CD4-positive, alpha-beta T cell treated with Interleukin-12 subunit alpha and Interleukin-12 subunit beta, for 1 hour (primary cell): ENCODE results near the gene P2RY2.
"Not testable (repeated sequence)": the region's sequence is repeated elsewhere in the genome, so short reads cannot be mapped to it uniquely, and the experiment has no call there.

Source experiments
- DNase-seq: peaks from one replicate; pipeline ENCODE4 v3.0.0-alpha.2; 2020

The P2RY2 gene

DNA sequence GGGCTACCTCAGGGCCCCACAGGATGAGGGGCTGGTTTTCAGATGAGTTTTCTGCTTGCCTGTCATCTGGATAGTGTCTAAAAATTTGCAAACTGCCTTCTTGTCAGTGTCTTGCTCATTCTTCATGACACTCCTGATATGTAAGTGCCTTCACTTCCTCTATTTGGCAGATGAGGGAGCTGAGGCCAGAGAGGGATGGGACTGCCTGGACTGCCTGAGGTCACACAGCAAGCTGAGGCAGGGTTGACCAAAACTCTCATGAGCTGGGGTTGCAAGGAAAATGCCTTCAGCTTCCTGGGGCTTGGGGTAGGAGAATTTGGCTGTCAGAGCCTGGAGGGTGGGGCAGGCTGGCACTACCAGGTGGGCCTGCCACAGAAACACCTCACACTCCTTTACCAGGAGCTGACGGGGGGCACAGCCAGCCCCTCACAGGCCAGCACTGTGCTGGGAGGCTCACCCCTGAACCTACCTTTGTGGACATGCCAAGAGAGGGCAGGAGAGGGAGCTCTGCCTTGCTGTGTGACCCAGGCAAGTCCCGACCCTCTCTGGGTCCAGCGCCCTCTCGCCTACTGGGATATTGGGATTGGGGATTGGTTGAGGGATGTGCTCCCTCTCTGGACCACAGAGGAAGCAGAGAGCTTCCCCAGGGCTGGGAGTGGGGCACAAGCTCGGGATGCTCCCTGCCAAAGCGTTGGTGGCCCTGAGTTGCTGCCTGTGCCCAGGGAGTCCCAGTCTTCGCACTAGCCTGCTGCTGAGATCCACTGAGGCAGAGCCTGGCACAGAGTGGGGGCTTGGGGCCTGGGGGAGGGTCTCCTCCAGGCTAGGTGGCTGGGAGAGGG is 52.2 kb downstream of the P2RY2 start:
- DNase-seq = no peak

DNA sequence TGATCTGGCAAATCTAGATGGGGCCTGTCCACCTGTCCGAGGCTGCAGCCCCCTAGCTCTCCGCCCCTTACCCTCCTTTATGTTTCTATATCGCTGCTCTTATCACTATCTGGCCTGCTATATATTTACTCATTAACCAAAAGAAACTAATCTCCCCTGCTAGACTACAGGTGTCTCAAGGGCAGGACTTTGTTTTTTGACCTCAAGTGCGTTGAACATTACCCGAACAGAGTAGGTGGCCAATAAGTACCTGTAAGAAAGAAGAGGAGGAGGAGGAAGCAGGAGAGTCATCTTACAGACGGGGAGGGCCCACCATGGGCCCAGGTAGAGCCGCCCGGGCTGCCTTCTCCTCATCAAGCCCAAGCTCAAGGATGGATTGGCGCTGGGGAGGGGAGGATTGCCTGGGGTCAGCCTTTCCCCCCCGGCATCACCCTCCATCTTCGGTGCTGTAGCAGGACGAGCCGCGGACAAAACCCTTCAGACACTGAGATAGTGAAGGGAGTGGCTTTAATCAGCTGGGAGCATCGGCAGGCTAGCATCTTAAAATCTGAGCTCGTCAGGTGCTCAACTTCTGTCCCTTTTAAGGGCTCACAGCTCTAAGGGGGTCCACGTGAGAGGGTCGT is 52.9 kb downstream of the P2RY2 start:
- no peak for DNase-seq

DNA sequence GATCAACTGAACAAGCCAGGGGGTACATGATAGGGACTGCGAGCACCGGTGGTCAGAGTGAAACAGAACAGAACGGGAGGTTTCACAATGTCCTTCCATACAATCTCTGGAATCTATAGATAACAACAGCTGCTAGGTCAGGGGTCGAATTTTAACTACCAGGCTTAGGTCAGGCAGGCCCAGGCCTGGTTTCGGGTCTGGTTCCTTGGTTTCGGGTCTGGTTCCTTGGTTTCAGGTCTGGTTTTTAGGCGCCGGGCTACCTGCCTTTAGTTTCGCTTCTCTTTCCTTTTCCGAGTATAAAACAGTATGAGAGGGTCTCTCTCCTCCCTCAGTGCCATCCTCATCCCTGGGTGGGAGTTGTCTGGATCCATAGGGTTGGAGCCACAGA is 53.4 kb downstream of the P2RY2 start:
- not testable (repeated sequence) for DNase-seq

DNA sequence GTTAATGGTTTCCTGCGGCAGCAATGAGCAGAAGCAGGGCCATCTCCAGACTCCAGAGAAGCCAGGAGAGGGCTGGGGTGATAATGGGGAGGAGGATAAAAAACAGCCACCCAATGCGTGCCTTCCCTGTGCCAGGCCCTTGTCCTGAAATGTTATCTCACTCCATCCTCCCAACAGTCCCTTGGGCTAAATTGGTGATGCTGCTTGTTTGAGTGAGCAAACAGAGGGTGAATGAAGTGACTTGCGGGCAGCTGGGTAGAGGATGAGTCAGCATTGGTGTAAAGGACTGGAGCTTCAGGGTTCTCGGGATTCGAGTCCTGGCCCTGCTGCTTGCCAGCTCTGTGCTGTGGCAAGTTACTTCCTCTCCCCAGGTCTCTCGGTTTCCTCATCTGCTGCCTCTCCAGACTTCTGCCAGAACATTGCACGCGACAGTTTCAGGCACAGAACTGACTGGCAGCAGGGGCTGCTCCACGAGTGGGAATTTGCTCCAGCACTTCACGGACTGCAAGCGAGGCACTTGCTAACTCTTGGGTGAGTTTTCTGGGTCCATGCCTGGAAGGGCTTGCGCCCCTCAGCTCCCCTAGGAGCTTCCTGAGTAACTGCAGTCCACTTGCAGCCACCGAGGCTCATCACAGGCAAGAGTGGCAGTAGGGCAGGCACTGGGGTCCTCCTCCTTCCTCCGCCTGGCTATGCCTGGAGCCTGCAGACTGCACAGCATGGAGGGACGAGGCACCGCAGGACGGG is 54.0 kb downstream of the P2RY2 start, which contains the start of gene P2RY6:
P2RY6 (plus strand) TSS at position 403 of the 744 bp plus-strand sequence. CDS start 24,181 bp downstream, outside the sequence.
- DNase-seq = no peak

DNA sequence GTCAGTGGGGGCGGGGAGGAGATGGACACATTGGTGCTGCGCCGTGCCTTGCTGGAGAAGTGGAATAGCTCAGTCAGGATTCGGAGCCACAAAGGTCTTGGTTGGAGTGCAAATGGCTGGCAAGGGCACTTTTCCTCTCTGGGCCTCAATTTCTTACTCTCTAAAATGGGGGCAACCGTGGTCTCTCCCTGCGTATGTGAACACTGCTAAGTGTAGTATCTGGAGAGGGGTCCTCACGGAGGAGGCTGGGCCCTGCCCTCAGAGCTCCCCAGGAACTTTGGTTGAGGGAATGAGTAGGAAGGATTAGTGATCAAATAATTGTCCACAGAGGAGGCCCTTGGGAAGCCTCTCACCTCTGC is 54.6 kb downstream of the P2RY2 start:
- DNase-seq = no peak

DNA sequence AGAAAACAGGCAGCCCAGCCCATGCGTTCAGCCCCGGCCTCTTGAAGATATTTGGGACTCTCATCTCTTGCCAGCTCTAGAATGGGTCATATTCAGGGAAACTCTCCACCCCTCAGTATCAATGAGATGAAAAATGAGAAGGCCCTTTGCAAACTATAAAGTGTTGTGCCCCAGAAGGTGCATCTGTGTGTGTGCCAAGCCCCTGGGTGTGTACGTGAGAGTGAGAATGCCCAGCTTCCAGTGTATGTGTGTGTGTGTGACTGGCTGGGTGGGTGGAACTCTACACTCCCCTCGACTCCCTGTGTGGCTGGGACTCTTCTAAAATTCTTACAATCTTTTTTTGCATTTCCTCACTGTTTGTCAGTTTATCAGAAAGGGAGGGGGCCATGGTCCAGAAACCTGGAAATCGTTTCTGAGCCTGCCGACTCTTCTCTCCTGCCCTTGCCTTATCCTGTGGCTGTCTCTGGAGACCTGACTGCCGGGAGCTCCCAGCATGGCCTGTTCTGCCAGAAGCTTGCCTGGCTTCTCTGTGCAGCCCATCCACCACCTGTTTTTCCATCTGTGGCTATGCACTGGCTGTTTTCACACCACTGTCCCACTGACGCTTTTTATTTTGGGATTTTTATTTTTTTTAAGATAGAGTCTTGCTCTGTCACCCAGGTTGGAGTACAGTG is 55.3 kb downstream of the P2RY2 start:
- no peak for DNase-seq

DNA sequence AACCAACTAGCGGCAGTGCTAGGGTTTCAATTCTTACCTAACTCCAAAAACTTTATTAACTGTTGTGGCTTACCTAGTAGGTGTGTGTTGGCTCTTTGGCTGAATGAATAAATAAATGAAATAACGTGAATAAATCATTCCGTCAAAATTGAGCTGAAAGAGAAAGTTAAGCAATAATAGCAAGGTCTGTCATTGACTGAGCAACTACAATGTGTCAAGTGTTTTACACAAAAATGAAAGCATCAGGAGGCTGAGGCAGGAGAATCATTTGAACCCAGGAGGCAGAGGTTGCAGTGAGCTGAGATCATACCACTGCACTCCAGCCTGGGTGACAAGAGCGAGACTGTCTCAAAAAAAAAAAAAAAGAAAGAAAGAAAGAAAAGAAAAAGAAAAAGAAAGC is 56.1 kb downstream of the P2RY2 start:
- not testable (repeated sequence) for DNase-seq

DNA sequence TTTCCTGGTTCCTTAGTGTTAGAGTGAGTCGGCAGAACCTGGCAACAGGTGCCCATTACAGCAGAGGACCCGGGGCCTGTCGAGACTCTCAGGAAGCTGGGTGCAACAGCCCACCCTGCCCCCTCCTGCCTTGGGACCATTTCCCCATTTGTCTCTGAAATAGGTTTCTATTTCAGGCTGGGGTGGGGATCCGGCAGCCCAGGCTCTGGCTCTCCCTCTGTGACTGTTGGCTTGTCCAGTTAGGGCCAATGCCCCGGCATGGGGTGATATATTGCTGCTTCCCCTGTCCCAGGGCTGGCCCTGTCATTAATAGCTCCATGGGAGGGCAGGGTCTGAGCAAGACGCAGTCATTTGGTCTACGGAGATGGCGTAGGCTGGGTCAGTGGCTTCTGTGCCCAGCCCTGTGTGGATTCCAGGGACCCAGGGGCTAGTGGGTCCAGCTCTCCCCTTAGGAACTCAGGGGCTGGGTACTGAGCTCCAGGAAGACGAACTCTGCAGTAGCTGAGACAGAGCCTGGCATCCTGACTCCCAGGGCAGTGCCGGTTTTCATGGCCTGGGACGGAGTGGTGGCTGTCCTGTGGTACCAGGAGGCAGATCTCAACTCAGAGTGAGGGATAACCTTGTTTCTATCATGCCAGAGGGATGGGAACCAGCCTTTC is 56.8 kb downstream of the P2RY2 start:
- no peak for DNase-seq

DNA sequence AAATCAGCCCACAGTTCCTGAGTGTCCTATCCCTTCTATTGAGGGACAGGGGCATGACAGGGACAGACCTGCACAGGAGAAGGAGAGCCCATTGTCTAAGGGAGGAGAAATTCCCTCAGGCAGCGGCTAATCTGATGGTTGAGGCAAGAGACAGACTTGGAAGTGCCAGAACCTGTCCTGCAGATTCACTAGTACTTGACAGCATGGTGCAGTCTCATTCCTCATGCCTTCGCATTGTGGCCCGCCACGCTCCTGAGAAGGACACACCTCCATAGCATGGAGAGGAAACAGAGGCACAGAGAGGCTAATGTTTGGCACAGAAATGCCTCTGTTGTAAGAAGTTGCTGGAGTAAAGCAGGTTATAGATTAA is 57.3 kb downstream of the P2RY2 start:
- DNase-seq = no peak

DNA sequence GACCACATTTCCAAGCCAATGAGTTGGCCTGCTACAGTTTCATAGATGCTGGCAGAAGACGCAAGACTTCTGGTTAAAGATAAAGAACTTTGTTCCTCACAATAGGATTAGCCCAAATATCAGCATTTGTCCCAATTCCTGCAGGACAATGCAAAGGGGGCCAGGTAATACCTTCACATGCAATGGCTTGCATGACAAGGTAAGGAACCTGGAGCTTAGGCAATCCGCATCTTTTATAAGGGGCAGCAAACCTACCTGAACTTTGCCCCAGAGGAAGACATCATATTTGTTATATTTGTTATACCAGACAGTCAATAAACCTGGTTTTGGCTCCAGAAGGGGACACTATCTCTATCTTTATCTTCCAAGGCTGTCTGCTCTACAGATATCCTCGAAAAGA is 59.4 kb downstream of the P2RY2 start:
- DNase-seq = no peak

DNA sequence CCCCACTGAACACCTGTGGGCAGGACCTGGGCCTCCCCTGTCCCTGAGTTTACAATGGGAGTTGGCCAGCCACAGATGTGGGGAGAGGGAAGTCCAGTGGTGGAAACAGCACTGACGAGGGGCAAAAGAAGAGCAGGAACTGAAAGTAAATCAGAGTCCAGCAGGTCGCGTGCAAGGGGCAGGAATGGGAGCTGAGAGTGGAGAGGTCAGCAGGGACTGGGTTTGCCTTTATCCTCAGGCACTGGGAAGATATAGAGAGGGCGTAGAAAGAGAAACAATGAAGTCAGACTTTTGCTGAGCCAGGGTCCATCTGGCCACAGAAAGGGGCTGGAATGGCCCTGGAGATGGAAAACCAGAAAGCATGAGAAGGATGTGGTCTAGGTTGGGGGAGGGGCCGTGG is 62.5 kb downstream of the P2RY2 start:
- no peak for DNase-seq

DNA sequence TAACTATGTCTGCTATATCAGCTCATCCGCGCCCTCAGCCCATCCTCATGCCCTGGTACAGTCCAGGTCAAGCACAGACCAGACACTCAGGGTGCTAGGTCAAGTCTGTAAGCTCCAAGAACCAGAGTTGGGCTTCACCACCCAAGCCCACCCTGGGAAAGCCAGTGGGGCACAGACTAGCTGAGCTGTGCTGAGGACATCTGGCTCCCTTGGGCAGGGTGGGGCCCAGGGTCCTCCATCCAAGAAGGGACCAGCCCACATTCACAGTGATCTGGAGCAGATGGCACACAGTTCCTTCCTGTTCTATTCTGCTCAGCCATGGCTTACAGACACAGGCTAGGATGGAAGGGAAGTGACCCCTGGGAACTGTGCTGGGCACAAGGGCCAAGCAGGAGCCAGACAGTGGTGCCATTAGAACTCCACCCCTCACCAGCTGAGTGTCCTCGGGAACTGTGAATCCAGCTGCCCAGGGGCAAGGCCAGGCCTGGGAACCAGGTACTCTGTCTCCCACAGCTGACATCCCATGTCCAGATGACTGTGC is 63.2 kb downstream of the P2RY2 start:
- no peak for DNase-seq

DNA sequence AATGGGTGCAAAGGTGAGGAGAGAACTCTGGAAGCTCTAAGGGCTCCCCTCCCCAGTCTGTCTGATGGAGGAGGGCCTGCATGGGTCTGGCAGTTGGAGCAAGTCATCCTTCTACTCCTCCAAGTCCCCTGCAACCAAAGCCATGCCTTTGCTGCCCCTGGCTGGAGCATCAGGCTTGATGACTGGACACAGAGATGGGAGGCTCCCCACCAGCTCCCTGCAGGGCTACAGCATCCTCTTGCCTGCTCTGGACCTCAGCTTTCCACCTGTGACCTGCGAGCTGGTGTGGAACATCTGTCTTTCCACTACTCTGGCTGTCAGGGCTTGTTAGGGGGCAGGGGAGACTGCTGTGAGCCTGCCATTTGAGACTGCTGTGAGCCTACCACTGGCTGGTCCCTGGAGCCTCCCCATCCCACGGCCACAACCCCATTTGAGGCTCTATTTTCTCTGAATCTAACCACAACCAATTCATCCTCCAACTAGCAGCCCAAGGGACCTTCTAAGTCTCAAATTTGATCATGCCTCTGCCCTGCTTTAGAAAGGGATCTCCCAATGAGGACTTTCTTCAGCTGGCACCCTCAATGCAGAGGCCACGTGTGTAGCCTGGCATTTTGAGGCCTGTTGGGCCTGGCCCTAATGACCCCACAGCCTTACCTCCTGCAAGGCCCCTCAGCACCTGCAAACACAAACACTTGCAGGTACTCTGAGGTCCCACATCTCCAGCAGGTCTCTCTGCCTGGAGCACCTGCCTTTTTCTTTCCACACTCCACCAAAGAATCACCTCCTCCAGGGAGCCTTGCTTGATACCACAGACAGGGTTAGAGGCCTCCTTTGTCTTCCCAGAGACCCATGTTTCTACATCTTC is 63.9 kb downstream of the P2RY2 start:
- no peak for DNase-seq

DNA sequence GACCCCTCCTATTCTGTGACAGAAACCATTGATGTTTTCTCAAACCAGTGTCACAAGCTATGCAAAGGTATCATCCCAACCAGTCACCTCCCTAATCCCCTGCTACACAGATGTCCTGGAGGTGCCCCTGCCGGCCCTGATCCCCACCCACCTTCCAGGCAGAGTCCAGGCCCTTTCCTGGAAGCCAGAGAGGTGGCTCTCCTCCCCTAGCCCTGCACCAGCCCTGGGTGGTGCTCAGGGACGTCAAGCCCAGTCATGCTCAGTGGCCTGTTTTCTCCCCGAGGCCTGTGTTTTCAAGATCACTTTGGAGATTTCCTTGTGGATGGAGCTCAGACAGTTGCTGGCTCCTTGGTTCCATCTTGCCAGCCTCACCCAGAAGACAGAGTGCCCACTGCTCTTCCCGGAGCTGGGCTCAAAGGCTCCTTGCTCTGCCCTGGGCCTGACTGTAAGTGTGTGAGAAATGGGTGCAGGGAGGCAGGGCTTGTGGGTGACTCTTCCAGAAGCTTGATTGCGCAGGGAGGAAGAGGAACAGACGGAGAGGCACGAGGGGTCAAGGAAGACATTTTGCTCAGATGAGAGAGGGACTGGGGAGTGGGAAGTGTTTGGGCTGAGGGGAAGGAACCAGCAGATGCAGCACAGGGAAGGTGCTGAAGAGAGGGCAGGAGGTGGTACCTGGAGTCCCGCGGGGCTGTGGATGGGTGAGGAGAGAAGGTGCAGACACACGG is 65.4 kb downstream of the P2RY2 start:
- no peak for DNase-seq

DNA sequence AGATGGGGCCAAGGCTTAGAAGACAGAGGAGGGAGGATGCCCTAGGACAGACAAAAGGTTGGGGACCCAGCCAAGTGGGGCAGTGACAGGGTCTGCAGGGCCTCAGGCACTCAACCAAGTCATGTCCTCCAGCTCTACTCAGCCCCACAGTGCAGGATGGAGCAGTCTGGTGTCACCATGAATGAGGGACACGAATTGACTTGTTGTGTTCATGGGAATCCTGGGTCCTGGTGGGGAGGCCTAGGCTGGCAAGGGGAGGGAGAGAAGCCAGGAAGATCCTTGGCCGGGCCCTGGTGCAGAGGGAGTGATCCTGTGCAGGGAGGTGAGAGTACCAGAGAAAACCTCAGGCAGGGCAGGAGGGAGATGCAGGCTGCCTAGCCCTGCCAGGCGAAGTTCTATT is 66.0 kb downstream of the P2RY2 start:
- DNase-seq = no peak

DNA sequence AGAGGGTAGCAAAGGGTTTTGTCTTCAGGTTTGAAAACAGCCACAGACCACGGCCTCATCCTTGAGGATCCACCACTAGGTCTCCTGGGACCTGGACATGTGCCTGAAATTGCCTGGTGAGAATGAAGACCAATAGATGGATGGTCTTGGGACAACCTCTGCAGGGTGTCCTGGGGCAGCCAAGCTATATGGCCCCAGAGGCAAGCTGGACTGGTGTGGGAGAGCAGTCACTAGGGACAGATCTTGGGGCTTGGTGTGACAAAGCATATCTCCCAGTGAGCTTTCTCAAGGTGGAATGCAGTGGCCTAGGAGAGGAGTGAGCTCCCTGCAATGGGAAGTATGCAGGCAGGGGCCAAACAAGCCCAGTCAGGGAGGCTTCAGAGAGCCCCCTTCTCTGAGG is 67.6 kb downstream of the P2RY2 start:
- DNase-seq = no peak
